Measurements from ENCODE around the gene LZTS2.
"Not testable (repeated sequence)": the region's sequence is repeated elsewhere in the genome, so short reads cannot be mapped to it uniquely, and the experiment has no call there.

Gene LZTS2

GRCh38 chr10:101034404-101034803, 34.8 kb downstream of the LZTS2 start:
- not testable (repeated sequence) for DNase-seq

GRCh38 chr10:101035314-101035713, 35.7 kb downstream of the LZTS2 start:
- no peak for DNase-seq

GRCh38 chr10:101035916-101036702, 36.5 kb downstream of the LZTS2 start:
- DNase-seq = no peak

GRCh38 chr10:101036726-101037125, 37.1 kb downstream of the LZTS2 start:
- DNase-seq = no peak

GRCh38 chr10:101038484-101038883, 38.9 kb downstream of the LZTS2 start:
- DNase-seq = no peak

- DNase-seq = no peak
Measured at GRCh38 chr10:101040061-101040460, 40.5 kb downstream of the LZTS2 start.

- DNase-seq = no peak
Measured at GRCh38 chr10:101040851-101041250, 41.2 kb downstream of the LZTS2 start.

GRCh38 chr10:101041252-101041761, 41.7 kb downstream of the LZTS2 start:
- DNase-seq = peak; percentile 94

- no peak for DNase-seq
Measured at GRCh38 chr10:101042118-101042517, 42.5 kb downstream of the LZTS2 start.

GRCh38 chr10:101042667-101043362, 43.2 kb downstream of the LZTS2 start:
- peak; percentile 99 for DNase-seq

- no peak for DNase-seq
Measured at GRCh38 chr10:101043363-101043707, 43.7 kb downstream of the LZTS2 start.

GRCh38 chr10:101044117-101044516, 44.5 kb downstream of the LZTS2 start:
- DNase-seq = no peak

- DNase-seq = no peak
Measured at GRCh38 chr10:101046332-101047238, 47.0 kb downstream of the LZTS2 start.

- no peak for DNase-seq
Measured at GRCh38 chr10:101047268-101047667, 47.7 kb downstream of the LZTS2 start.

- DNase-seq = no peak
Measured at GRCh38 chr10:101047961-101048892, 48.6 kb downstream of the LZTS2 start.

- peak; percentile 75 for DNase-seq
Measured at GRCh38 chr10:101050208-101051069, 50.8 kb downstream of the LZTS2 start.

GRCh38 chr10:101052285-101052684, 52.7 kb downstream of the LZTS2 start:
- no peak for DNase-seq

GRCh38 chr10:101053516-101053915, 53.9 kb downstream of the LZTS2 start:
- DNase-seq = no peak

- DNase-seq = peak; percentile 41
Measured at GRCh38 chr10:101054351-101054750, 54.7 kb downstream of the LZTS2 start.

- no peak for DNase-seq
Measured at GRCh38 chr10:101054876-101055275, 55.3 kb downstream of the LZTS2 start.

GRCh38 chr10:101055411-101055810, 55.8 kb downstream of the LZTS2 start:
- DNase-seq = peak; percentile 35
